ENCODE data around the gene RAD51B. TPM values are rescaled to one million over a fixed set of nuclear protein-coding genes. Genes with fewer than 3 reads are reported as not detected.

The RAD51B gene
- total RNA-seq, 2 donors from 2014 or later: 22.8 to 33.8 TPM

- TF ChIP-seq, protein P1, sequence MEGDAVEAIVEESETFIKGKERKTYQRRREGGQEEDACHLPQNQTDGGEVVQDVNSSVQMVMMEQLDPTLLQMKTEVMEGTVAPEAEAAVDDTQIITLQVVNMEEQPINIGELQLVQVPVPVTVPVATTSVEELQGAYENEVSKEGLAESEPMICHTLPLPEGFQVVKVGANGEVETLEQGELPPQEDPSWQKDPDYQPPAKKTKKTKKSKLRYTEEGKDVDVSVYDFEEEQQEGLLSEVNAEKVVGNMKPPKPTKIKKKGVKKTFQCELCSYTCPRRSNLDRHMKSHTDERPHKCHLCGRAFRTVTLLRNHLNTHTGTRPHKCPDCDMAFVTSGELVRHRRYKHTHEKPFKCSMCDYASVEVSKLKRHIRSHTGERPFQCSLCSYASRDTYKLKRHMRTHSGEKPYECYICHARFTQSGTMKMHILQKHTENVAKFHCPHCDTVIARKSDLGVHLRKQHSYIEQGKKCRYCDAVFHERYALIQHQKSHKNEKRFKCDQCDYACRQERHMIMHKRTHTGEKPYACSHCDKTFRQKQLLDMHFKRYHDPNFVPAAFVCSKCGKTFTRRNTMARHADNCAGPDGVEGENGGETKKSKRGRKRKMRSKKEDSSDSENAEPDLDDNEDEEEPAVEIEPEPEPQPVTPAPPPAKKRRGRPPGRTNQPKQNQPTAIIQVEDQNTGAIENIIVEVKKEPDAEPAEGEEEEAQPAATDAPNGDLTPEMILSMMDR (conservative IDR thresholded peaks at IDR 0.05): no peak
- H3K36me3 Mint-ChIP-seq (ENCODE audit: low read depth): no peaks in the 10 kb centered on the region
- Histone ChIP-seq H3K4me3 (ENCODE audit: low read length) (no peak overlapping the region), H3K9ac (ENCODE audit: extremely low read depth, low read length, poor library complexity, severe bottlenecking) (no peak overlapping the region), H3K27ac (ENCODE audit: low read depth, low read length) (no peak overlapping the region), H3K27me3 (ENCODE audit: control insufficient read depth, insufficient read depth, low read length, poor library complexity, severe bottlenecking) (no peaks in the 10 kb centered on the region), H3K4me1 (ENCODE audit: control insufficient read depth, insufficient read depth, low read length) (no peaks in the 10 kb centered on the region), H3K36me3 (ENCODE audit: control insufficient read depth, insufficient read depth, low read length) (no peaks in the 10 kb centered on the region), H3K9me3 (ENCODE audit: control insufficient read depth, low read length) (no peaks in the 10 kb centered on the region)
- peaks cover 5% of the 10 kb centered on the region for H3K27me3 Mint-ChIP-seq (ENCODE audit: insufficient read depth)
- no peak for DNase-seq
- H3K4me1 Mint-ChIP-seq: peaks cover 18% of the 10 kb centered on the region
- H3K9me3 Mint-ChIP-seq: no peaks in the 10 kb centered on the region
- 95 to 96% methylated on average over 2 of the region's 2 CpGs for WGBS, 2 experiments (ENCODE audit: insufficient coverage in 1 of 2, insufficient read length in 1 of 2)
- no peak overlapping the region for H3K4me3 Mint-ChIP-seq
- no peak overlapping the region for H3K27ac Mint-ChIP-seq
Observed at GRCh38 chr14:68497011-68497410, 677.4 kb downstream of the RAD51B start.

DNA sequence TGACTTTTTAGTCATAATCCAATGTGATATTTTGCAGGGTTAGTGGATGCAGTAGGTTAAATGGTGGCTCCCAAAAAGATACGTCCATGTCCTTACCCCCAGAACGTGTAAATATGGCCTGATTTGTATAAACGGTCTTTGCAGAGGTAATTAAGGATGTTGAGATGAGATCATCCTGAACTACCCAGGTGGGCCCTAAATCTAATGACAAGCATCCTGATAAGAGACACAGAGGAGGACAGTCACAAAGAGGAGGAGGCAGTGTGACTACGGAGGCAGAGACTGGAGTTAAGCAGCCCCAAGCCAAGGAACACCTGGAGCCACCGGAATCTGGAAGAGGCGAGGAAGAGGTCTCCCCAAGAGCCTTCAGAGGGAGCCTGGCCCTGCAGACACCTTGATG, 679.9 kb downstream of the RAD51B start:
- Histone ChIP-seq H3K4me1 (ENCODE audit: control insufficient read depth, insufficient read depth, low read length) (no peaks in the 10 kb centered on the region), H3K27ac (ENCODE audit: low read depth, low read length) (no peak overlapping the region), H3K27me3 (ENCODE audit: control insufficient read depth, insufficient read depth, low read length, poor library complexity, severe bottlenecking) (no peaks in the 10 kb centered on the region), H3K4me3 (ENCODE audit: low read length) (no peak overlapping the region), H3K9ac (ENCODE audit: extremely low read depth, low read length, poor library complexity, severe bottlenecking) (no peak overlapping the region), H3K36me3 (ENCODE audit: control insufficient read depth, insufficient read depth, low read length) (no peaks in the 10 kb centered on the region), H3K9me3 (ENCODE audit: control insufficient read depth, low read length) (no peaks in the 10 kb centered on the region)
- no peak for DNase-seq
- WGBS, 2 experiments (ENCODE audit: insufficient coverage in 1 of 2, insufficient read length in 1 of 2): 81 to 83% methylated on average over 6 of the region's 6 CpGs
- TF ChIP-seq, protein P1 (conservative IDR thresholded peaks at IDR 0.05): no peak
- no peak overlapping the region for H3K4me3 Mint-ChIP-seq
- peaks cover 37% of the 10 kb centered on the region for H3K4me1 Mint-ChIP-seq
- H3K27me3 Mint-ChIP-seq (ENCODE audit: insufficient read depth): peaks cover 8% of the 10 kb centered on the region
- H3K9me3 Mint-ChIP-seq: no peaks in the 10 kb centered on the region
- no peaks in the 10 kb centered on the region for H3K36me3 Mint-ChIP-seq (ENCODE audit: low read depth)
- H3K27ac Mint-ChIP-seq: peak overlapping the region; percentile 4

DNA sequence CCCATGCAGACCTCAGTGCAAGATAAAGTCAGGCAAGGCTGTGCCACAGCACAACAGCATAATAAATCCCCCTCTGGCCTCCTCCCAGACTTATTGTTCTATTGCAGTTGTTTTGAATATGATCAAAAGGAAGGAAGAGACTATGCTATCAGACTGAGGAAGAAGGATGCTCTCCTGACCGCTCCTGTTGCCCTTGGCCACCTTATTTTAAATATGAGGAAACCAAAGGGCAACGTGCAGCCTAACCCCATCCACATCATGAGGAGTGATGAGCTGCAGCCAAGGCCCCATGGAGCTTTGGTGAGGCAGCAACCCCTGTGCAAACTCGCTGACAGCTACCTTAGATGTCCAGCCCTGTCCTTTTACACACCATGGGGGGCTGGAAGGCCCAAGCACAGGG, 681.6 kb downstream of the RAD51B start:
- Histone ChIP-seq H3K9ac (ENCODE audit: extremely low read depth, low read length, poor library complexity, severe bottlenecking) (no peak overlapping the region), H3K27me3 (ENCODE audit: control insufficient read depth, insufficient read depth, low read length, poor library complexity, severe bottlenecking) (no peaks in the 10 kb centered on the region), H3K27ac (ENCODE audit: low read depth, low read length) (no peak overlapping the region), H3K4me1 (ENCODE audit: control insufficient read depth, insufficient read depth, low read length) (no peaks in the 10 kb centered on the region), H3K4me3 (ENCODE audit: low read length) (no peak overlapping the region), H3K9me3 (ENCODE audit: control insufficient read depth, low read length) (no peaks in the 10 kb centered on the region), H3K36me3 (ENCODE audit: control insufficient read depth, insufficient read depth, low read length) (no peaks in the 10 kb centered on the region)
- Mint-ChIP-seq H3K9me3 (no peaks in the 10 kb centered on the region), H3K36me3 (ENCODE audit: low read depth) (no peaks in the 10 kb centered on the region), H3K27me3 (ENCODE audit: insufficient read depth) (peaks cover 7% of the 10 kb centered on the region), H3K4me3 (no peak overlapping the region), H3K4me1 (peaks cover 48% of the 10 kb centered on the region), H3K27ac (no peak overlapping the region)
- no peak for DNase-seq
- TF ChIP-seq, protein P1 (conservative IDR thresholded peaks at IDR 0.05): no peak
- WGBS, 2 experiments (ENCODE audit: insufficient coverage in 1 of 2, insufficient read length in 1 of 2): 71 to 92% methylated on average over 1 to 3 of the region's 3 CpGs

Measured in endodermal cell (in vitro differentiated cells).